ENCODE results near the gene KCNIP2.

DNA sequence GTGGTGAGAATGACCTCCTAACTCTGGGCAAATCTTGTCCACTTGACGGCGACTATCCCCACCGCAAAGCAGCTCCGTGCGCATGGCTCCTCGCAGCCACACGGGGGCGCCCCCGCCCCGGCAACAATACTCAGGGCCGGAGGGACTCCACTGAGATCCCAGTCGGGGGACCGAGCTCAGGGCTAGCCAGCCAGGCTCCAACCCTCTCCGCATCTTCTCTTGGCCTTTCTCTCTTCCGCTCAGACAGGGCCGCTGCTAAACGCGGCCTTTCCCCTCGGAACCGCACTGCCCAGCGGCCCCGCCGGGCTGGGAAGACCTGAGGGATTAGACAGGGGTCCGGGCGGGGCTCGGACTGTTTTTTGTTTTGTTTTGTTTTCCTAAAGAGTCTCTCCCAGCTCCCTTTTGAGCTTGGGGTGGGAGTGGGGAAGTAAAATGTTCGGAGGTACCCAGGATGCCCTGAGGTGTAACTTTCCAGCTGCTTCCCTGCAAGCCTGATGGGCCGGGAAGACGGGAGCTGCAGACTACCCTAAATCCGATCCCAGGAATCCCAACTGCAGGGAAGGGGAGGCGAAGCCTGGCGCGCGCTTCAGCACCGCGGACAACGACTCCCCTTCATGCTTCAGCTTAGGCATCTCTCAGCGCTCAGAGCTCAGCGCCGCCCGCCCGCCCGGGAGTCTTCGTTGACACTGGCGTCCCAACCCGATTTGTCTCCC lies 2.7 kb downstream of the KCNIP2 start:
- TF ChIP-seq CTCF (conservative IDR thresholded peaks at IDR 0.05 in 1 of 2, IDR thresholded peaks at IDR 0.05 in 1 of 2; ENCODE audit: low read depth in 1 of 2, low read length in 2 of 2) = peak; percentile 92 to 93
- no peak for TF ChIP-seq EZH2 (IDR thresholded peaks at IDR 0.05; ENCODE audit: low read length, missing control alignments)

Data from fibroblast of lung (primary cell).